PC-3 (cell line): ENCODE results near the gene PCDHB2. TPM values are rescaled to one million over a fixed set of nuclear protein-coding genes. Genes with fewer than 3 reads are reported as not detected.
A peak's percentile ranks its signal among the peaks of the same experiment; 100 is the strongest.
"Not testable (repeated sequence)": the region's sequence is repeated elsewhere in the genome, so short reads cannot be mapped to it uniquely, and the experiment has no call there.

Experiments
- ATAC-seq: fragments of 200-7000 bp; cut with Tn5 transposase; 2 replicates; pipeline ENCODE4 v1.9.1; 2020; ENCODE audit warnings: mild to moderate bottlenecking, moderate library complexity
- BruUV-seq: library from RNA; stranded (reverse); fragments of 400-500 nt; replicated peaks from 2 replicates; lab custom pipeline; 2021; lab: Mats Ljungman, UMichigan
- CTCF ChIA-PET: fragments of 300-600 bp; sonication (Branson Sonifier 250); formaldehyde crosslinking; loops from one replicate; lab custom pipeline; 2022; ENCODE audit warnings: antibody characterized with exemption; lab: Charles Lee
- POLR2A ChIA-PET: fragments of 300-600 bp; sonication (Branson Sonifier 250); formaldehyde crosslinking; loops from one replicate; lab custom pipeline; 2022; ENCODE audit warnings: antibody characterized with exemption; ENCODE audit not compliant: unreplicated experiment; lab: Charles Lee
- DNase-seq: peaks from one replicate; pipeline ENCODE4 v3.0.0-alpha.2; 2015
- H2AFZ ChIP-seq: fragments of 300-600 bp; sonication (generic); 2 replicates; pipeline ENCODE4 v1.6.0; 2016; ENCODE audit warnings: antibody characterized with exemption, low read length
- H3F3A ChIP-seq: fragments of 300-600 bp; sonication (generic); one replicate; pipeline ENCODE4 v1.6.0; 2017; ENCODE audit warnings: antibody characterized with exemption, low read length, control low read depth, mild to moderate bottlenecking; ENCODE audit not compliant: unreplicated experiment
- H3K27ac ChIP-seq: fragments of 300-600 bp; sonication (generic); 2 replicates; pipeline ENCODE4 v1.5.1; 2016; ENCODE audit warnings: mild to moderate bottlenecking, low read length
- H3K27me3 ChIP-seq: fragments of 300-600 bp; sonication (generic); 2 replicates; pipeline ENCODE4 v1.6.1; 2016; ENCODE audit warnings: low read length, mixed read lengths
- H3K36me3 ChIP-seq: fragments of 300-600 bp; sonication (generic); 2 replicates; pipeline ENCODE4 v1.6.1; 2016; ENCODE audit warnings: low read depth, mixed run types, low read length, mixed read lengths
- H3K4me1 ChIP-seq: fragments of 300-600 bp; sonication (generic); 2 replicates; pipeline ENCODE4 v1.5.1; 2016; ENCODE audit warnings: low read length; ENCODE audit not compliant: insufficient read depth
- H3K4me2 ChIP-seq: fragments of 300-600 bp; sonication (generic); 2 replicates; pipeline ENCODE4 v1.6.0; 2016; ENCODE audit warnings: low read length
- H3K4me3 ChIP-seq: fragments of 300-600 bp; sonication (generic); 2 replicates; pipeline ENCODE4 v1.5.1; 2016; ENCODE audit warnings: mild to moderate bottlenecking, low read length, mixed read lengths
- H3K79me2 ChIP-seq: fragments of 300-600 bp; sonication (generic); 2 replicates; pipeline ENCODE4 v1.6.1; 2017; ENCODE audit warnings: low read length, mixed read lengths
- H3K9ac ChIP-seq: fragments of 300-600 bp; sonication (generic); 2 replicates; pipeline ENCODE4 v1.6.0; 2016; ENCODE audit warnings: mild to moderate bottlenecking, low read length
- H3K9me2 ChIP-seq: fragments of 300-600 bp; sonication (generic); replicated peaks from 2 replicates; pipeline ENCODE4 v1.6.1; 2016; ENCODE audit warnings: mixed run types, low read length, mixed read lengths
- H3K9me3 ChIP-seq: fragments of 300-600 bp; sonication (generic); 2 replicates; pipeline ENCODE4 v1.6.1; 2016; ENCODE audit warnings: low read length, mixed read lengths
- H4K20me1 ChIP-seq: fragments of 300-600 bp; sonication (generic); 2 replicates; pipeline ENCODE4 v1.6.1; 2016; ENCODE audit warnings: low read length, mixed read lengths
- EZH2 ChIP-seq: fragments of 300-600 bp; sonication (generic); IDR thresholded peaks from one replicate; pipeline ENCODE4 v1.6.1; 2017; ENCODE audit warnings: antibody characterized with exemption, mild to moderate bottlenecking, low read length; ENCODE audit not compliant: unreplicated experiment
- EZH2phosphoT487 ChIP-seq: fragments of 300-600 bp; sonication (generic); IDR thresholded peaks from 2 replicates; pipeline ENCODE4 v1.6.1; 2018; ENCODE audit warnings: mild to moderate bottlenecking, antibody characterized with exemption, low read length, borderline replicate concordance
- intact Hi-C: fragments of 100-400 bp; cut with micrococcal nuclease; formaldehyde crosslinking; loops from 2 replicates; pipeline ENCODE4 v1.9.0; 2023
- total RNA-seq: library from RNA; depleted of rRNA; stranded (reverse); fragments of >200 nt; gene quantifications from 2 replicates; pipeline ENCODE4 v1.2.3, GENCODE V29; 2014; rRNA removed
- TF ChIP-seq, protein P1 (sequence below): fragments of 300-600 bp; sonication (generic); conservative IDR thresholded peaks from 2 replicates; pipeline ENCODE4 v1.5.1; 2017; ENCODE audit warnings: antibody characterized with exemption, low read depth, mild to moderate bottlenecking, low read length

PCDHB2 gene
- total RNA-seq, 1 experiment from 2014 or later: 13.8 TPM

DNA sequence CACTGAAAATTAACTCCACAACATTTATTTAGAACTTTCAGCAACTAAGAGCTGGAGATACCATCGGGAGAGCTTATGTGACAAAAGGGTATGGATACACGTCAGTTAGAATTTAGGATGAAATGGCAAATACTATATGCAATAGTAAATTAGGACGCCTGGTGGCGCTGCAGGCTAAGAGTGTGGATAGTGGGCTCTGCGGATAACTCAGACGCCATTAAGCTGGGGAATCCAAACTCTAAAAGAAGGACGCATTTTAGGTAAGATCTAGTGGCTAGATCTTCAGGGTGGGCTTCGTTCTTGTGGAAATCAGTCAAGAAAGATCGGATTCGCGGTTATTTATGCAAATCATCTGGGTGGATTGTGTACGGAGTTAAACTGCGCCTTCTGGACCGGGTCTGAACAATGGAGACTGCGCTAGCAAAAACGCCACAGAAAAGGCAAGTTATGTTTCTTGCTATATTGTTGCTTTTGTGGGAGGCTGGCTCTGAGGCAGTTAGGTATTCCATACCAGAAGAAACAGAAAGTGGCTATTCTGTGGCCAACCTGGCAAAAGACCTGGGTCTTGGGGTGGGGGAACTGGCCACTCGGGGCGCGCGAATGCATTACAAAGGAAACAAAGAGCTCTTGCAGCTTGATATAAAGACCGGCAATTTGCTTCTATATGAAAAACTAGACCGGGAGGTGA lies 40.8 kb downstream of the PCDHB2 start, which contains the start of gene PCDHB5:
PCDHB5 (plus strand) TSS at position 177 of the 688 bp plus-strand sequence; CDS start at position 406, 229 bp downstream.
- no peak within 1 kb of the TSS for H3K9ac ChIP-seq
- H3K4me1 ChIP-seq: no peaks in the 10 kb centered on the region
- no peak for ATAC-seq
- H4K20me1 ChIP-seq: no peaks in the 10 kb centered on the region
- no peak within 1 kb of the TSS for H3K27ac ChIP-seq
- ChIA-PET CTCF (no interaction called here), POLR2A (no interaction called here)
- no peak within 1 kb of the TSS for H3K4me3 ChIP-seq
- H3K4me2 ChIP-seq: no peak within 1 kb of the TSS
- H3F3A ChIP-seq: no peaks in the 10 kb centered on the region
- no peaks in the 10 kb centered on the region for H3K36me3 ChIP-seq
- H3K27me3 ChIP-seq: no peaks in the 10 kb centered on the region
- intact Hi-C loops: no loop called here
- no peak for DNase-seq
- no TSS peak for BruUV-seq
- no peaks in the 10 kb centered on the region for H3K79me2 ChIP-seq
- H2AFZ ChIP-seq: no peak within 1 kb of the TSS
- no peaks in the 10 kb centered on the region for H3K9me3 ChIP-seq
- H3K9me2 ChIP-seq: no peaks in the 10 kb centered on the region
- TF ChIP-seq, protein P1, sequence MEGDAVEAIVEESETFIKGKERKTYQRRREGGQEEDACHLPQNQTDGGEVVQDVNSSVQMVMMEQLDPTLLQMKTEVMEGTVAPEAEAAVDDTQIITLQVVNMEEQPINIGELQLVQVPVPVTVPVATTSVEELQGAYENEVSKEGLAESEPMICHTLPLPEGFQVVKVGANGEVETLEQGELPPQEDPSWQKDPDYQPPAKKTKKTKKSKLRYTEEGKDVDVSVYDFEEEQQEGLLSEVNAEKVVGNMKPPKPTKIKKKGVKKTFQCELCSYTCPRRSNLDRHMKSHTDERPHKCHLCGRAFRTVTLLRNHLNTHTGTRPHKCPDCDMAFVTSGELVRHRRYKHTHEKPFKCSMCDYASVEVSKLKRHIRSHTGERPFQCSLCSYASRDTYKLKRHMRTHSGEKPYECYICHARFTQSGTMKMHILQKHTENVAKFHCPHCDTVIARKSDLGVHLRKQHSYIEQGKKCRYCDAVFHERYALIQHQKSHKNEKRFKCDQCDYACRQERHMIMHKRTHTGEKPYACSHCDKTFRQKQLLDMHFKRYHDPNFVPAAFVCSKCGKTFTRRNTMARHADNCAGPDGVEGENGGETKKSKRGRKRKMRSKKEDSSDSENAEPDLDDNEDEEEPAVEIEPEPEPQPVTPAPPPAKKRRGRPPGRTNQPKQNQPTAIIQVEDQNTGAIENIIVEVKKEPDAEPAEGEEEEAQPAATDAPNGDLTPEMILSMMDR: peak; percentile 25; the same call in 1 of the 2 replicates
- no peak for TF ChIP-seq EZH2

DNA sequence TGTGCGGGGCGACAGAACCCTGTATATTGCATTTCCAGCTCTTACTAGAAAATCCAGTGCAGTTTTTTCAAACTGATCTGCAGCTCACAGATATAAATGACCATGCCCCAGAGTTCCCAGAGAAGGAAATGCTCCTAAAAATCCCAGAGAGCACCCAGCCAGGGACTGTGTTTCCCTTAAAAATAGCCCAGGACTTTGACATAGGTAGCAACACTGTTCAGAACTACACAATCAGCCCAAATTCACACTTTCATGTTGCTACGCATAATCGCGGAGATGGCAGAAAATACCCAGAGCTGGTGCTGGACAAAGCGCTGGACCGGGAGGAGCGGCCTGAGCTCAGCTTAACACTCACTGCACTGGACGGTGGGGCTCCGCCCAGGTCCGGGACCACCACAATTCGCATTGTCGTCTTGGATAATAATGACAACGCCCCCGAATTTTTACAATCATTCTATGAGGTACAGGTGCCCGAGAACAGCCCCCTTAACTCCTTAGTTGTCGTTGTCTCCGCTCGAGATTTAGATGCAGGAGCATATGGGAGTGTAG lies 41.4 kb downstream of the PCDHB2 start:
- DNase-seq: no peak
- CTCF ChIA-PET: no interaction called here

DNA sequence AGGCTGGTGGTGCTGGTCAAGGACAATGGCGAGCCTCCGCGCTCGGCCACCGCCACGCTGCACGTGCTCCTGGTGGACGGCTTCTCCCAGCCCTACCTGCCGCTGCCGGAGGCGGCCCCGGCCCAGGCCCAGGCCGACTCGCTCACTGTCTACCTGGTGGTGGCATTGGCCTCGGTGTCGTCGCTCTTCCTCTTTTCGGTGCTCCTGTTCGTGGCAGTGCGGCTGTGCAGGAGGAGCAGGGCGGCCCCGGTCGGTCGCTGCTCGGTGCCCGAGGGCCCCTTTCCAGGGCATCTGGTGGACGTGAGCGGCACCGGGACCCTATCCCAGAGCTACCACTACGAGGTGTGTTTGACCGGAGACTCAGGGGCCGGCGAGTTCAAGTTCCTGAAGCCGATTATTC lies 42.9 kb downstream of the PCDHB2 start:
- H3K4me3 ChIP-seq, H3K36me3 ChIP-seq, H3K4me2 ChIP-seq, H3K9ac ChIP-seq, H3K9me2 ChIP-seq, ATAC-seq, intact Hi-C loops, BruUV-seq, H3F3A ChIP-seq, H3K79me2 ChIP-seq, H4K20me1 ChIP-seq, CTCF ChIA-PET, H2AFZ ChIP-seq, POLR2A ChIA-PET, H3K9me3 ChIP-seq, DNase-seq, H3K4me1 ChIP-seq, H3K27ac ChIP-seq, H3K27me3 ChIP-seq: not testable (repeated sequence)

More for the DNA sequence above, 41.4 kb downstream of the PCDHB2 start:
- Histone ChIP-seq H3K9me2 (no peaks in the 10 kb centered on the region), H2AFZ (no peak overlapping the region), H3K4me2 (no peak overlapping the region), H3K27me3 (no peaks in the 10 kb centered on the region), H3F3A (no peaks in the 10 kb centered on the region), H3K36me3 (no peaks in the 10 kb centered on the region), H3K9me3 (no peaks in the 10 kb centered on the region), H4K20me1 (no peaks in the 10 kb centered on the region), H3K9ac (no peak overlapping the region), H3K27ac (no peak overlapping the region), H3K4me3 (no peak overlapping the region), H3K79me2 (no peaks in the 10 kb centered on the region), H3K4me1 (no peaks in the 10 kb centered on the region)
- no TSS peak for BruUV-seq
- ATAC-seq: no peak
- intact Hi-C loops: no loop called here
- no peak for TF ChIP-seq EZH2
- TF ChIP-seq EZH2phosphoT487: no peak
- TF ChIP-seq, protein P1: no peak
- POLR2A ChIA-PET: no interaction called here

Other genes starting within 250 kb of the PCDHB2 start
- gene PCDHA9, start 246.2 kb upstream of the PCDHB2 start, total RNA-seq: 0.22 and 0.35 TPM in 2 replicates
- 0.04 and 0.23 TPM in 2 replicates for gene PCDHA10, start 238.7 kb upstream of the PCDHB2 start, total RNA-seq
- gene PCDHA11, start 225.7 kb upstream of the PCDHB2 start, total RNA-seq: 0.33 TPM in 1 of 2 replicates, not detected in the other
- 7.0 and 8.2 TPM in 2 replicates for gene PCDHA12, start 219.3 kb upstream of the PCDHB2 start, total RNA-seq
- gene PCDHA13, start 212.5 kb upstream of the PCDHB2 start, total RNA-seq: 3.2 and 6.2 TPM in 2 replicates
- 4.8 and 6.2 TPM in 2 replicates for gene PCDHAC1, start 168.3 kb upstream of the PCDHB2 start, total RNA-seq
- 4.2 and 8.2 TPM in 2 replicates for gene PCDHAC2, start 128.1 kb upstream of the PCDHB2 start, total RNA-seq
- 0.06 and 0.07 TPM in 2 replicates for gene PCDHB1, start 43.2 kb upstream of the PCDHB2 start, total RNA-seq
- gene PCDHB3, start 5.9 kb downstream of the PCDHB2 start, total RNA-seq: 0.36 and 0.58 TPM in 2 replicates
- 0.07 and 0.52 TPM in 2 replicates for gene PCDHB4, start 27.2 kb downstream of the PCDHB2 start, total RNA-seq
- gene PCDHB5, start 40.6 kb downstream of the PCDHB2 start, total RNA-seq: 0.12 and 0.69 TPM in 2 replicates
- not detected in 2 replicates for gene PCDHB6, start 55.4 kb downstream of the PCDHB2 start, total RNA-seq
- gene PCDHB7, start 78.0 kb downstream of the PCDHB2 start, total RNA-seq: 0.22 TPM in 1 of 2 replicates, not detected in the other
- gene PCDHB8, start 83.2 kb downstream of the PCDHB2 start, total RNA-seq: 0.22 and 0.40 TPM in 2 replicates
- gene PCDHB16, start 87.8 kb downstream of the PCDHB2 start, total RNA-seq: 0.46 TPM in 1 of 2 replicates, not detected in the other
- gene PCDHB9, start 92.5 kb downstream of the PCDHB2 start, total RNA-seq: 0.23 and 0.73 TPM in 2 replicates
- 0.33 and 0.35 TPM in 2 replicates for gene PCDHB10, start 97.7 kb downstream of the PCDHB2 start, total RNA-seq
- 0.40 and 0.69 TPM in 2 replicates for gene PCDHB11, start 105.0 kb downstream of the PCDHB2 start, total RNA-seq
- gene PCDHB12, start 114.1 kb downstream of the PCDHB2 start, total RNA-seq: 0.15 and 0.63 TPM in 2 replicates
- 0.40 and 0.52 TPM in 2 replicates for gene PCDHB13, start 119.3 kb downstream of the PCDHB2 start, total RNA-seq
- 0.58 and 0.87 TPM in 2 replicates for gene PCDHB14, start 128.7 kb downstream of the PCDHB2 start, total RNA-seq
- not detected in 2 replicates for gene PCDHB15, start 150.8 kb downstream of the PCDHB2 start, total RNA-seq
- gene SLC25A2, start 209.4 kb downstream of the PCDHB2 start, total RNA-seq: 0.18 and 0.40 TPM in 2 replicates
- 27.6 and 32.3 TPM in 2 replicates for gene TAF7, start 226.2 kb downstream of the PCDHB2 start, total RNA-seq
- gene PCDHGA1, start 235.9 kb downstream of the PCDHB2 start, total RNA-seq: 0.04 and 0.06 TPM in 2 replicates
- gene PCDHGA2, start 244.1 kb downstream of the PCDHB2 start, total RNA-seq: not detected in 2 replicates
- gene PCDHGA3, start 249.2 kb downstream of the PCDHB2 start, total RNA-seq: not detected in 2 replicates